K562 (cell line): ENCODE data around the gene FMOD. TPM values are rescaled to one million over a fixed set of nuclear protein-coding genes. Genes with fewer than 3 reads are reported as not detected.
"Not testable (repeated sequence)": the region's sequence is repeated elsewhere in the genome, so short reads cannot be mapped to it uniquely, and the experiment has no call there.

Experiments used
- ATAC-seq: fragments of 200-7000 bp; cut with Tn5 transposase; 3 replicates; pipeline ENCODE4 v1.9.1; 2020; ENCODE audit warnings: moderate library complexity
- BruUV-seq: library from RNA; stranded (reverse); fragments of 400-500 nt; replicated peaks from 2 replicates; lab custom pipeline; 2021; lab: Mats Ljungman, UMichigan
- CTCF ChIA-PET: fragments of 300-600 bp; formaldehyde crosslinking; extraction: SDS; loops from one replicate; lab custom pipeline; 2021; ENCODE audit warnings: low intra/inter-chr PET ratio; lab: Yijun Ruan, JAX
- POLR2A ChIA-PET: fragments of 300-600, 350-650 bp; sonication (Branson Sonifier 250); formaldehyde crosslinking; extraction: SDS; loops from one replicate; lab custom pipeline; 2021; ENCODE audit warnings: antibody characterized with exemption, inconsistent platforms; lab: Yijun Ruan, JAX
- DNase-seq, 4 experiments: peaks; one replicate each; pipeline versions ENCODE4 v3.0.0 to v3.0.0-alpha.2; 2011 to 2018; ENCODE audit warnings: low spot score in 3 of 4, mixed read lengths in 3 of 4; ENCODE audit errors: extremely low read depth in 1 of 4
- FAIRE-seq: peaks from 2 replicates; lab custom pipeline; 2011; peaks lifted over from hg19 to GRCh38; lab: Jason Lieb, UNC
- H2AFZ ChIP-seq: 2 replicates; pipeline ENCODE4 v1.6.0; 2011; ENCODE audit warnings: low read depth, low read length, control low read depth, inconsistent platforms
- H3K27ac ChIP-seq: fragments of 200-600 bp; 3 replicates; pipeline ENCODE4 v1.8.0; 2011; ENCODE audit warnings: low read depth, mild to moderate bottlenecking, control low read depth, inconsistent platforms, low read length, moderate library complexity, mixed read lengths; ENCODE audit errors: extremely low read depth
- H3K27me3 ChIP-seq, 2 experiments: fragments of 300-600 bp in 1 of 2; 2 replicates in 1 of 2; 3 replicates in 1 of 2; pipeline versions ENCODE4 v1.6.0 to v1.8.0; 2011; ENCODE audit warnings: inconsistent platforms in 2 of 2, low read length in 2 of 2, mild to moderate bottlenecking in 1 of 2, mixed read lengths in 1 of 2, moderate library complexity in 1 of 2; ENCODE audit not compliant: control insufficient read depth in 2 of 2, insufficient read depth in 2 of 2
- H3K36me3 ChIP-seq: fragments of 300-600 bp; 3 replicates; pipeline ENCODE4 v1.8.0; 2011; ENCODE audit warnings: mild to moderate bottlenecking, low read length, inconsistent platforms; ENCODE audit not compliant: control insufficient read depth, insufficient read depth
- H3K4me1 ChIP-seq, 2 experiments: fragments of 200-600 bp in 1 of 2; replicated peaks in 1 of 2; 2 replicates in 1 of 2; 3 replicates in 1 of 2; pipeline versions ENCODE4 v1.5.1 to v1.8.0; 2011; ENCODE audit warnings: inconsistent platforms in 2 of 2, low read length in 2 of 2, mild to moderate bottlenecking in 1 of 2, mixed read lengths in 1 of 2, moderate library complexity in 1 of 2; ENCODE audit not compliant: control insufficient read depth in 2 of 2, insufficient read depth in 2 of 2
- H3K4me2 ChIP-seq: 2 replicates; pipeline ENCODE4 v1.6.1; 2011; ENCODE audit warnings: low read length, control low read depth, inconsistent platforms, mixed read lengths; ENCODE audit not compliant: insufficient read depth
- H3K4me3 ChIP-seq: fragments of 200-600 bp; sonication (generic), shearing (Covaris generic); 2 replicates; pipeline ENCODE4 v1.5.1; 2016; ENCODE audit warnings: control low read depth, inconsistent platforms
- H3K79me2 ChIP-seq: fragments of 200-600 bp; 3 replicates; pipeline ENCODE4 v1.8.0; 2011; ENCODE audit warnings: low read length, inconsistent platforms; ENCODE audit not compliant: control insufficient read depth, insufficient read depth
- H3K9ac ChIP-seq, 2 experiments: 2 replicates each; pipeline versions ENCODE4 v1.6.0 to v1.6.1; 2011; ENCODE audit warnings: low read depth in 2 of 2, low read length in 2 of 2, control low read depth in 1 of 2, inconsistent platforms in 1 of 2, mild to moderate bottlenecking in 1 of 2, mixed read lengths in 1 of 2; ENCODE audit not compliant: insufficient read depth in 1 of 2
- H3K9me1 ChIP-seq: one replicate; pipeline ENCODE4 v1.6.0; 2011; ENCODE audit warnings: inconsistent platforms, mild to moderate bottlenecking, low read length, moderate library complexity; ENCODE audit not compliant: control insufficient read depth, insufficient read depth
- H3K9me3 ChIP-seq: replicated peaks from 2 replicates; pipeline ENCODE4 v1.5.1; 2011; ENCODE audit warnings: low read depth, low read length, inconsistent platforms; ENCODE audit not compliant: control insufficient read depth, insufficient read depth
- H4K20me1 ChIP-seq: replicated peaks from 2 replicates; pipeline ENCODE4 v1.6.1; 2011; ENCODE audit warnings: low read length, inconsistent platforms, mixed read lengths; ENCODE audit not compliant: control insufficient read depth, insufficient read depth
- BCOR ChIP-seq: fragments of 450-650 bp; IDR thresholded peaks from 2 replicates; pipeline ENCODE4 v1.6.1; 2016
- CBFA2T2 ChIP-seq: fragments of 450-650 bp; conservative IDR thresholded peaks from 2 replicates; pipeline ENCODE4 v1.6.1; 2017; ENCODE audit warnings: mild to moderate bottlenecking
- KDM5B ChIP-seq: fragments of 200-600 bp; sonication (generic); IDR thresholded peaks from 2 replicates; pipeline ENCODE4 v1.6.1; 2012; ENCODE audit warnings: low read depth, mild to moderate bottlenecking, moderate library complexity, low read length, control low read depth, inconsistent platforms; ENCODE audit not compliant: insufficient replicate concordance
- MTA3 ChIP-seq: fragments of 450-650 bp; formaldehyde crosslinking; IDR thresholded peaks from 2 replicates; pipeline ENCODE4 v1.6.1; 2017; ENCODE audit warnings: mild to moderate bottlenecking, borderline replicate concordance
- RAD21 ChIP-seq, 2 experiments: fragments of 250-450 bp in 1 of 2; fragments of 450-650 bp in 1 of 2; sonication (Bioruptor Pico) in 1 of 2; formaldehyde crosslinking in 1 of 2; IDR thresholded peaks in 1 of 2; conservative IDR thresholded peaks in 1 of 2; 2 replicates each; pipeline versions ENCODE4 v1.4.0 to v1.8.0; 2020 to 2022; ENCODE audit warnings: mild to moderate bottlenecking in 2 of 2, moderate library complexity in 1 of 2
- THRAP3 ChIP-seq: fragments of 450-650 bp; IDR thresholded peaks from 2 replicates; pipeline ENCODE4 v1.6.1; 2016; ENCODE audit warnings: mild to moderate bottlenecking, inconsistent platforms, borderline replicate concordance
- WGBS: fragments of 100-300 bp; shearing (Covaris generic); methylation state at CpG from one replicate; pipeline ENCODE4 v1.1.6; 2016; ENCODE audit warnings: low coverage, mixed read lengths; ENCODE audit not compliant: insufficient coverage; ENCODE audit errors: missing lambda C conversion rate; 5-methylcytosine and 5-hydroxymethylcytosine counted together
- in situ Hi-C: fragments of 300-500 bp; cut with MboI; formaldehyde crosslinking; loops from 4 replicates; pipeline ENCODE4 v1.15.0; 2018; ENCODE audit warnings: inconsistent platforms, mixed read lengths
- intact Hi-C: fragments of 100-400 bp; cut with micrococcal nuclease; formaldehyde crosslinking; loops from 2 replicates; pipeline ENCODE4 v1.14.2; 2022
- polyA plus RNA-seq, 8 experiments: library from polyadenylated mRNA; depleted of rRNA in 4 of 8; stranded (reverse) in 5 of 8; unstranded in 3 of 8; fragments of >200 nt; fragmentation: Nextera tagmentation in 2 of 8; fragmentation: Illumina TruSeq in 1 of 8; extraction: Ambion mirVana in 2 of 8; extraction: Trizol in 1 of 8; gene quantifications; 2 replicates each; pipeline versions ENCODE4 v1.2.1 to v1.2.3, GENCODE V29; 2011 to 2014; ENCODE audit warnings: inconsistent platforms in 1 of 8, missing spikeins in 1 of 8
- total RNA-seq, 7 experiments: library from RNA; depleted of rRNA in 6 of 7; stranded (reverse); fragments of >200 nt in 6 of 7; fragmentation: Illumina TruSeq in 2 of 7; extraction: Trizol in 2 of 7; gene quantifications; 2 replicates each; pipeline versions ENCODE4 v1.2.1 to v1.2.3, GENCODE V29; 2011 to 2021; ENCODE audit warnings: low replicate concordance in 1 of 7
- TF ChIP-seq, protein P1 (sequence below), 2 experiments: fragments of 200-800 bp in 1 of 2; sonication (Bioruptor generic) in 1 of 2; sonication (generic) in 1 of 2; formaldehyde crosslinking in 1 of 2; IDR thresholded peaks in 1 of 2; conservative IDR thresholded peaks in 1 of 2; 2 replicates each; pipeline versions ENCODE4 v1.5.0 to v1.6.1; 2016 to 2020; ENCODE audit warnings: missing compliant biosample characterization in 1 of 2, missing genetic modification characterization in 1 of 2, missing genetic modification reagents in 1 of 2
- TF ChIP-seq, protein P2 (sequence below): fragments of 450-650 bp; formaldehyde crosslinking; IDR thresholded peaks from 2 replicates; pipeline ENCODE4 v1.4.0; 2022; ENCODE audit warnings: missing genetic modification characterization

FMOD gene
- total and polyA plus RNA-seq, 9 of the 15 experiments (the other 6 are each of a cell fraction or from before 2014, with no cell fraction given) = 0.03 to 0.13 (median 0.03) TPM; not detected in 6

DNA sequence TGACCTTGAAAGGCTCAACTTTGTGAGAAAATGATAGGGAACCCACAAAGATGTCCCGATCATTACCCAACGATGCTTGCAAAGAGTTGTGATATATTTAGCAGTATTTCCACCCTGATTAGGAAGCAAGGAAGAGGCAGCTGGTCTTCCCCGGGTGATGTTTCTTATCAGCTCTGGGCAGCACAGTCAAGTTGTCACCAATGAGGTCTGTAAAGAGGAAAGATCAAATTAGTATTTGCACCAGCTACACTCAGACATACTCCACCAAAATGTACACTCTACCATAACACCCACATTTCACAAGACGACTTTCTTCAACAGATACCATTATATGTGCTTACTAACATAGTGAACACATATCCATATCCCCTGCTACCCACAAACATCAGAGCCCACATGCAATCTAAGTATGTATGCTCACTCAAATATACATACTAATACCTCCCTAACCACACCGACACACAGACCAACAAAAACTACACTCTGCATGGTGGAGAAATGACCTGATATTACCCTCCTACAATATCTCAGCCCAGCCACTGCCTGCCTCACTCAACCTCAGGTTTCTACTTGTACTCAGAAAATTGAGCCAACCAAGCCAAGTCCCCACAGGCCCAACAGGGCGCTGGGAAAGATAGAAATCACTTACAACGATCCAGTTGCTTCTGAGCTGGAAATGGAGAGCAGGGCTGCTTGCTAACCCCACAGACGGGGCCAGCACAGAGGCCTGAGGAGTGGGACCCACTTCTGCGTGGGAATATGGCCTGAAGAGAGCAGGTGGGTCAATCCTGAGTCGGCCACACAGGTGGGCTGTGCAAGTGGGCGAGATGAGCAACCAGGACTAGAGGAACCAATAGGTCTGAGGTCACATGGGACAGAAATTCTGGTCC lies 50.2 kb downstream of the FMOD start (continued):
- TF ChIP-seq CBFA2T2 (peak; percentile 97), MTA3 (0 out of 2 replicates have a peak, but pooled peaks have one; percentile 80), BCOR (peak; percentile 44; the same call in 1 of the 2 replicates), RAD21 (CRISPR knock-in tag; conservative IDR thresholded peaks at IDR 0.05 in 1 of 2, IDR thresholded peaks at IDR 0.05 in 1 of 2) (no peak; a peak in 1 of 4 replicates)

DNA sequence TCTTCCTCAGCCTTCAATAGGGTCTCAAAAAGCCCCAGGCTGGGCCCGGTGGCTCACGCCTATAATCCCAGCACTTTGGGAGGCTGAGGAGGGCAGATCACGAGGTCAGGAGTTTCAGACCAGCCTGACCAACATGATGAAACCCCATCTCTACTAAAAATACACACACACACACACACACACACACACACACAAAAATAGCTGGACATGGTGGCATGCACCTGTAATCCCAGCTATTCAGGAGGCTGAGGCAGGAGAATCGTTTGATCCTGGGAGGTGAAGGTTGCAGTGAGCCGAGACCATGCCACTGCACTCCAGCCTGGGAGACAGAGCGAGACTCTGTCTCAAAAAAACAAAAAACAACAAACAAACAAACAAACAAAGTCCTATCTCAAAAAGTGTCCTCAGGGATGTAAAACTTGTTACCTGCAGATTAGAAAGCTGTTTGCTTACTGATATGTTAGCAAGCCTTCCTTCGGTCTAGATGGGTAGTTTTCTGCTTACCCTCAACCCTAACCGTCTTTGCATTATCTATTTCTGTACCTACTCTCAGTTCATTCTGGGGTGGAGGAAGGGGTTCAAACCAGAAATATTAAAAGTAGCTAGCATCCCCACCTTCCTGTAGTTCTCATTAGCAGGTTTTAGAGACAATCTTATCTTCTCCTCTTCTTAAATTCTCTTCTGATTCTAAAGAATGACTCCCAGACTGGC lies 51.0 kb downstream of the FMOD start:
- H3K4me3 ChIP-seq = not testable (repeated sequence)
- TF ChIP-seq THRAP3 = 0 out of 2 replicates have a peak, but pooled peaks have one; percentile 79
- TF ChIP-seq, protein P1, sequence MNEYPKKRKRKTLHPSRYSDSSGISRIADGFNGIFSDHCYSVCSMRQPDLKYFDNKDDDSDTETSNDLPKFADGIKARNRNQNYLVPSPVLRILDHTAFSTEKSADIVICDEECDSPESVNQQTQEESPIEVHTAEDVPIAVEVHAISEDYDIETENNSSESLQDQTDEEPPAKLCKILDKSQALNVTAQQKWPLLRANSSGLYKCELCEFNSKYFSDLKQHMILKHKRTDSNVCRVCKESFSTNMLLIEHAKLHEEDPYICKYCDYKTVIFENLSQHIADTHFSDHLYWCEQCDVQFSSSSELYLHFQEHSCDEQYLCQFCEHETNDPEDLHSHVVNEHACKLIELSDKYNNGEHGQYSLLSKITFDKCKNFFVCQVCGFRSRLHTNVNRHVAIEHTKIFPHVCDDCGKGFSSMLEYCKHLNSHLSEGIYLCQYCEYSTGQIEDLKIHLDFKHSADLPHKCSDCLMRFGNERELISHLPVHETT (CRISPR knock-in tag; conservative IDR thresholded peaks at IDR 0.05 in 1 of 2, IDR thresholded peaks at IDR 0.05 in 1 of 2) = 0 out of 4 replicates have a peak, but pooled peaks of 1 of the 2 experiments have one; percentile 8
- peak; percentile 3 for TF ChIP-seq KDM5B
- TF ChIP-seq, protein P2, sequence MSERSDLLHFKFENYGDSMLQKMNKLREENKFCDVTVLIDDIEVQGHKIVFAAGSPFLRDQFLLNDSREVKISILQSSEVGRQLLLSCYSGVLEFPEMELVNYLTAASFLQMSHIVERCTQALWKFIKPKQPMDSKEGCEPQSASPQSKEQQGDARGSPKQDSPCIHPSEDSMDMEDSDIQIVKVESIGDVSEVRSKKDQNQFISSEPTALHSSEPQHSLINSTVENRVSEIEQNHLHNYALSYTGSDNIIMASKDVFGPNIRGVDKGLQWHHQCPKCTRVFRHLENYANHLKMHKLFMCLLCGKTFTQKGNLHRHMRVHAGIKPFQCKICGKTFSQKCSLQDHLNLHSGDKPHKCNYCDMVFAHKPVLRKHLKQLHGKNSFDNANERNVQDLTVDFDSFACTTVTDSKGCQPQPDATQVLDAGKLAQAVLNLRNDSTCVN (CRISPR knock-in tag) = peak; percentile 68; the same call in 1 of the 2 replicates

More for the DNA sequence above, 51.0 kb downstream of the FMOD start:
- H3K36me3 ChIP-seq, in situ Hi-C loops, intact Hi-C loops, H3K27me3 ChIP-seq, H3K79me2 ChIP-seq, DNase-seq, H3K9me1 ChIP-seq, H3K9me3 ChIP-seq, BruUV-seq, H2AFZ ChIP-seq, H3K9ac ChIP-seq, ATAC-seq, FAIRE-seq, H4K20me1 ChIP-seq: not testable (repeated sequence)
- CTCF ChIA-PET = interaction anchor here (1.0 kb wide), 1 partner anchor 27 kb away, joined by 4 read pairs; no protein-coding TSS in a partner anchor
- peaks cover 49 to 50% of the 10 kb centered on the region in 2 experiments for H3K4me1 ChIP-seq
- 22% methylated on average over 8 of the region's 8 CpGs for WGBS
- POLR2A ChIA-PET = interaction anchor here (0.6 to 3.4 kb wide), 12 partner anchors 9 to 101 kb away, joined by 3 to 15 read pairs (median 4); no protein-coding TSS in a partner anchor
- H3K27ac ChIP-seq = peak overlapping the region; percentile 61
- H3K4me2 ChIP-seq = peak overlapping the region; percentile 29; the same call in 1 of the 2 replicates
